Measurements from ENCODE around the gene SELENOH.

GRCh38 chr11:57712256-57713150 is 28.8 kb upstream of the SELENOH start, which contains the start of gene TMX2:
- TF ChIP-seq CTCF (conservative IDR thresholded peaks at IDR 0.05; ENCODE audit: low read depth, low read length) (no peak), EZH2 (IDR thresholded peaks at IDR 0.05; ENCODE audit: borderline replicate concordance, low read depth, low read length, poor library complexity, severe bottlenecking) (no peak)
